SK-N-SH (cell line): Measurements from ENCODE around the gene SH3GLB2.

Experiments
- CTCF ChIP-seq: fragments of 200-600 bp; sonication (generic); IDR thresholded peaks from 2 replicates; pipeline ENCODE4 v1.6.1; 2017; ENCODE audit warnings: antibody characterized with exemption, mild to moderate bottlenecking, moderate library complexity
- EZH2phosphoT487 ChIP-seq: fragments of 200-600 bp; sonication (generic); IDR thresholded peaks from 2 replicates; pipeline ENCODE4 v1.6.1; 2017; ENCODE audit warnings: low read depth, mixed run types, mild to moderate bottlenecking, antibody characterized with exemption, moderate library complexity, borderline replicate concordance
- RCOR1 ChIP-seq: fragments of 150-350 bp; IDR thresholded peaks from 2 replicates; pipeline ENCODE4 v1.6.1; 2017; ENCODE audit warnings: antibody characterized with exemption, low read length
- RFX5 ChIP-seq: IDR thresholded peaks from 2 replicates; pipeline ENCODE4 v1.6.1; 2012; ENCODE audit warnings: mild to moderate bottlenecking, improper control_type of control experiment, low read length
- RXRA ChIP-seq: IDR thresholded peaks from 2 replicates; pipeline ENCODE4 v1.4.0; 2012; ENCODE audit warnings: low read depth, mild to moderate bottlenecking, borderline replicate concordance
- TAF1 ChIP-seq: IDR thresholded peaks from 2 replicates; pipeline ENCODE4 v1.6.1; 2012; ENCODE audit warnings: low read depth, mild to moderate bottlenecking, low read length, moderate library complexity, borderline replicate concordance
- TCF12 ChIP-seq: IDR thresholded peaks from 2 replicates; pipeline ENCODE4 v1.4.0; 2012
- TEAD4 ChIP-seq: IDR thresholded peaks from 2 replicates; pipeline ENCODE4 v1.4.0; 2012; ENCODE audit warnings: mild to moderate bottlenecking, borderline replicate concordance; ENCODE audit not compliant: insufficient read depth
- YY1 ChIP-seq: IDR thresholded peaks from 2 replicates; pipeline ENCODE4 v1.4.0; 2012; ENCODE audit warnings: low read depth, mild to moderate bottlenecking

GRCh38 chr9:129037767-129038098 is 9.6 kb upstream of the SH3GLB2 start:
- no peak for TF ChIP-seq TAF1
- no peak for TF ChIP-seq RXRA
- TF ChIP-seq EZH2phosphoT487, result no peak
- TF ChIP-seq RCOR1, result no peak
- TF ChIP-seq RFX5, result no peak
- TF ChIP-seq TCF12, result no peak
- TF ChIP-seq CTCF, result no peak
- TF ChIP-seq YY1, result no peak
- no peak for TF ChIP-seq TEAD4
